ENCODE results near the gene CYP11A1.

The CYP11A1 gene

GRCh38 chr15:74403991-74404563, 36.6 kb upstream of the CYP11A1 start:
- peak overlapping the region; percentile 72 for H3K27ac ChIP-seq
- peak overlapping the region in 1 of 2 experiments; percentile 38 for H3K4me3 ChIP-seq (ENCODE audit: low read depth in 1 of 2, low read length in 1 of 2)
- TF ChIP-seq CTCF (IDR thresholded peaks at IDR 0.05), result no peak
- no peaks in the 10 kb centered on the region for H3K36me3 ChIP-seq
- peaks cover 20% of the 10 kb centered on the region for H3K27me3 ChIP-seq
- H3K9me3 ChIP-seq, result no peaks in the 10 kb centered on the region
- peaks cover 23 to 36% of the 10 kb centered on the region in 2 experiments for H3K4me1 ChIP-seq (ENCODE audit: control insufficient read depth in 1 of 2, insufficient read depth in 1 of 2, low read depth in 1 of 2, low read length in 1 of 2)

DNA sequence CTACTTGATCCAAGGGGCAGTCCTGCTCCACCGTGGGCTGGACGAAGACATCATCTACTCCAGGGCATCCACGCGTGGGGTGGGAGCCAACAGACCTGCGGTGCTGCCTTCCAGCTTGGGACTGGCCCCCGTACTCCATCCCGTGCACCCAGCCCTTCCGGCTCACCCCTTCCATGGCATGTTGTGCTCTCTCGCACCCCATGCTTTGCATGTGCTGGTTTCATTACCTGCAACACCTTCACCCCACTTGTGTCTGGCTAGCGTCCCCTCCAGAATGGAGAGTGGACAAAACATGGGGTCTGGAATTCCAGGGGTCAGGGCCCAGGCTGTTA, 36.1 kb upstream of the CYP11A1 start:
- peaks cover 23 to 36% of the 10 kb centered on the region in 2 experiments for H3K4me1 ChIP-seq (ENCODE audit: control insufficient read depth in 1 of 2, insufficient read depth in 1 of 2, low read depth in 1 of 2, low read length in 1 of 2)
- peak overlapping the region in 1 of 2 experiments; percentile 38 for H3K4me3 ChIP-seq (ENCODE audit: low read depth in 1 of 2, low read length in 1 of 2)
- H3K9me3 ChIP-seq, result no peaks in the 10 kb centered on the region
- H3K36me3 ChIP-seq, result no peaks in the 10 kb centered on the region
- TF ChIP-seq CTCF (IDR thresholded peaks at IDR 0.05), result no peak
- peaks cover 20% of the 10 kb centered on the region for H3K27me3 ChIP-seq
- H3K27ac ChIP-seq, result peak overlapping the region; percentile 72

DNA sequence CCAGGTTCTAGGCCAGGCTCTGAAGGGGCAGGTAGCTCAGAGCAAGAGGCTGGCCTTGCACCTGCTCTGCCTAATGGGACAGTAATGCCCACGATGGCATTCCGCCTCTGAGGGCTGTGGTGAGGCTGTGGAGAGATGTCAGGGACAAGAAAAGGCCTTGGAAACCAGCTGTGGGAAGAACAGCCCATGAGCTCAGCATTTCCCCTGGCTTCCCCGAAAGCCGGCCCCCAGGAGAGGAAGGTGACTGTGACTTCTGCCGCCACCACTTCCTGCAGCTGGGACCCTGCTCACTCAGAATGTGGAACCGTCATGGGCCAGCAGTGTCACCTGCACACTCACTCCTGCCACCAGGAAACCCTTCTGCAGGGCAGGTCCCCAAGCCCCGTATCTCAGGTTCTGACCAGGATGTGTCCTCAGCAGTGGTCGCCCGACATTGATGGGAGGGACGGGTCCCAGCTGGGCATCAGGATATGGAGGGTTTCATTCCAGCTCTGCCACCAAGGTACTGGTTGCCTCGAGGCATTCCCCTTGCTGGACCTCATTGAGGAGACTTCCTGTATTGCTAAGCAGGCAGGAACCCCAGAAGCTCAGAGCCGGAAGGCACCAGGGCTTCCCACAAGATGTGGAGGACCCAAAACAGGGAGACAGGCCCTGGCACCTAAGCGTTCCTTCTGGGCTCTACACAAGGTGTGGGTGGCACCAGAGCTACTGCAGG, 35.6 kb upstream of the CYP11A1 start:
- Histone ChIP-seq H3K4me1 (ENCODE audit: control insufficient read depth in 1 of 2, insufficient read depth in 1 of 2, low read depth in 1 of 2, low read length in 1 of 2) (peaks cover 23 to 36% of the 10 kb centered on the region in 2 experiments), H3K27ac (peak overlapping the region; percentile 72), H3K36me3 (no peaks in the 10 kb centered on the region)

DNA sequence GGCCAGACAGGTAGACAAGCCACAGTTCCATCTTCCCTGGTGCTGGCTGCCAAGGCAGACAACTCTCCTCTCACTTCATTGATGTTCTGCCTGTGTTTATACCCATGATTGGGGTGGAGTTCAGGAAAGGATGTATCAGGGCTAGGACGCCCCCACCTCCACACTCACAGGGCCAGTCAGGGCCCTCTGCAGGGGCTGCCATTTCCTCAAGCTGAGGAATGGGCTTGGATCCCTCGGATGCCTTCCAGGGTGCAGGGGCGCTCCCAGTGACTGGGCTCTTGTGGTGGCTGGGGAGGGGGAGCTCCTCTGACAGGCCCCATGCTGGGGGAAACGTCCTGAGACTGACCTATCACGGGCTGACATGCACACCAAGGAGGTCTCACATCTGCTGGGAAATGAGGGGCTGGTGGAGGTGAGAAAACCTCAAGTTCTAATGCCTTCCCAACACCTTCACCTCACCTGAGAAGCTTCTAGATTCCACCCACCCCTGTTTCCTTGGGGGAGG, 34.9 kb upstream of the CYP11A1 start:
- Histone ChIP-seq H3K36me3 (no peaks in the 10 kb centered on the region), H3K27me3 (peaks cover 20% of the 10 kb centered on the region), H3K9me3 (no peaks in the 10 kb centered on the region), H3K4me3 (ENCODE audit: low read depth in 1 of 2, low read length in 1 of 2) (peak overlapping the region in 1 of 2 experiments; percentile 38), H3K27ac (peak overlapping the region; percentile 72), H3K4me1 (ENCODE audit: control insufficient read depth in 1 of 2, insufficient read depth in 1 of 2, low read depth in 1 of 2, low read length in 1 of 2) (peaks cover 23 to 36% of the 10 kb centered on the region in 2 experiments)
- no peak for TF ChIP-seq CTCF (IDR thresholded peaks at IDR 0.05)

More for the DNA sequence above, 35.6 kb upstream of the CYP11A1 start:
- Histone ChIP-seq H3K27me3 (peaks cover 20% of the 10 kb centered on the region), H3K4me3 (ENCODE audit: low read depth in 1 of 2, low read length in 1 of 2) (peak overlapping the region in 1 of 2 experiments; percentile 38), H3K9me3 (no peaks in the 10 kb centered on the region)
- no peak for TF ChIP-seq CTCF (IDR thresholded peaks at IDR 0.05)

GRCh38 chr15:74400915-74401757, 33.7 kb upstream of the CYP11A1 start:
- Histone ChIP-seq H3K27ac (no peak overlapping the region), H3K27me3 (peaks cover 20% of the 10 kb centered on the region), H3K4me3 (ENCODE audit: low read depth in 1 of 2, low read length in 1 of 2) (no peak overlapping the region), H3K4me1 (ENCODE audit: control insufficient read depth in 1 of 2, insufficient read depth in 1 of 2, low read depth in 1 of 2, low read length in 1 of 2) (peaks cover 23 to 36% of the 10 kb centered on the region in 2 experiments), H3K36me3 (no peaks in the 10 kb centered on the region), H3K9me3 (no peaks in the 10 kb centered on the region)
- TF ChIP-seq CTCF (IDR thresholded peaks at IDR 0.05), result no peak
